Tibial nerve (tissue), 4 donors: ENCODE data around the gene HAP1. TPM values are rescaled to one million over a fixed set of nuclear protein-coding genes. Genes with fewer than 3 reads are reported as not detected.
"Not testable (repeated sequence)": the region's sequence is repeated elsewhere in the genome, so short reads cannot be mapped to it uniquely, and the experiment has no call there.

Experiments used
- DNase-seq, 2 donors: peaks; one replicate each; pipeline ENCODE4 v3.0.0-alpha.2; 2019; ENCODE audit warnings: low spot score in 2 of 2
- H3K27ac ChIP-seq, 4 donors: fragments of 200-600 bp; sonication (generic) in 3 of 4; one replicate each; pipeline ENCODE4 v1.5.1; 2017 to 2019; ENCODE audit warnings: mild to moderate bottlenecking in 1 of 4
- H3K27me3 ChIP-seq, 2 donors: fragments of 200-600 bp; sonication (generic) in 1 of 2; one replicate each; pipeline versions ENCODE4 v1.5.1 to v1.6.0; 2017 to 2019
- H3K36me3 ChIP-seq, 3 donors: fragments of 200-600 bp; sonication (generic); one replicate each; pipeline ENCODE4 v1.5.1; 2018 to 2019
- H3K4me1 ChIP-seq, 4 donors: fragments of 200-600 bp; sonication (generic) in 3 of 4; one replicate each; pipeline ENCODE4 v1.5.1; 2017 to 2019
- H3K4me3 ChIP-seq, 4 donors: fragments of 200-600 bp; sonication (generic) in 3 of 4; one replicate each; pipeline ENCODE4 v1.5.1; 2017 to 2019; ENCODE audit warnings: mild to moderate bottlenecking in 1 of 4, moderate library complexity in 1 of 4
- H3K9me3 ChIP-seq, 4 donors: fragments of 200-600 bp; sonication (generic) in 3 of 4; one replicate each; pipeline ENCODE4 v1.5.1; 2017 to 2019
- EP300 ChIP-seq, 2 donors: sonication (generic); formaldehyde crosslinking; IDR thresholded peaks; one replicate each; pipeline ENCODE4 v1.6.1; 2017; ENCODE audit warnings: antibody characterized with exemption in 2 of 2, mild to moderate bottlenecking in 1 of 2
- POLR2A ChIP-seq, 2 donors: fragments of 450-650 bp; IDR thresholded peaks; one replicate each; pipeline ENCODE4 v1.6.1; 2017; ENCODE audit warnings: antibody characterized with exemption in 2 of 2, mild to moderate bottlenecking in 2 of 2, moderate library complexity in 2 of 2
- WGBS, 2 donors: methylation state at CpG; one replicate each; pipeline ENCODE4 v1.1.5; 2018; 5-methylcytosine and 5-hydroxymethylcytosine counted together
- total RNA-seq, 4 donors: library from RNA; depleted of rRNA; stranded (reverse); fragments of >200 nt; gene quantifications; one replicate each; pipeline ENCODE4 v1.1.0, GENCODE V29; 2016
- TF ChIP-seq, protein P1 (sequence below), 5 experiments: fragments of 200-600 bp in 3 of 5; fragments of 450-650 bp in 2 of 5; sonication (generic) in 3 of 5; IDR thresholded peaks; one replicate each; pipeline ENCODE4 v1.5.1; 2016 to 2019; ENCODE audit warnings: antibody characterized with exemption in 5 of 5, mild to moderate bottlenecking in 3 of 5, moderate library complexity in 2 of 5

The HAP1 gene
- total RNA-seq, 4 donors from 2014 or later: 0.98 to 1.8 TPM; not detected in 2

DNA sequence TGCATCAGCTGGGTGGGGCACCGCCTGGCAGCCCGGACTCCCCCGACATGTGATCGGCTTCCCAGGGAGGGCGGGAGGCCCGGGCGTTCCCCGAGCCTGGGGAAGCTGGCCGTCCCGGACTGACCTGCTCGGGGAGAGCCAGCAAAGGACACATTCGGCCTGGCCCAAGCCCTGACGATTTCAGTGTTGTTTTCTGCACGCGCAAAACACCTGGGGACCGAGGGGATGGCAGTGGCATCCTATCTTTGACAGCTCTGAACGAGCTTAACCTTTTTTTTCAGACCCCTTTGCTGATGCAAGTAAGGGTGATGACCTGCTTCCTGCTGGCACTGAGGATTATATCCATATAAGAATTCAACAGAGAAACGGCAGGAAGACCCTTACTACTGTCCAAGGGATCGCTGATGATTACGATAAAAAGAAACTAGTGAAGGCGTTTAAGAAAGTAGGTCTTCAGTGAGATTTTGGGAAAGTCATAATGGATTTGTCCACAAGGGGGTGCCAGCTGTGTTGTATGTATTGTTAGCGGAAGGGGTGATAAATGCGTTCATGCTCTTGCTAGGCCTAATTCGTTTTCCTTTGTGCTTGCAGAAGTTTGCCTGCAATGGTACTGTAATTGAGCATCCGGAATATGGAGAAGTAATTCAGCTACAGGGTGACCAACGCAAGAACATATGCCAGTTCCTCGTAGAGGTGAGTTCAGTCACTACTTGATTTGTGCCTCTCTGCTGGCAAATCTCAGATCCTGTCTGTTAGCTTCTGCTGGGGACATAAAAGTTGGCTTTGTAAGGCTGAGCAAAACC is 44.7 kb downstream of the HAP1 start:
- 1 to 2% methylated on average over 18 to 27 of the region's 27 CpGs for WGBS, 2 donors
- peaks cover 11 to 52% (median 44%) of the 10 kb centered on the region in 3 donors for H3K36me3 ChIP-seq
- peaks cover 0 to 38% (median 21%) of the 10 kb centered on the region in 4 donors for H3K4me1 ChIP-seq
- peak overlapping the region; percentile 61 to 99 (median 88) for H3K4me3 ChIP-seq
- no peaks in the 10 kb centered on the region for H3K9me3 ChIP-seq
- no peaks in the 10 kb centered on the region for H3K27me3 ChIP-seq
- TF ChIP-seq, protein P1, sequence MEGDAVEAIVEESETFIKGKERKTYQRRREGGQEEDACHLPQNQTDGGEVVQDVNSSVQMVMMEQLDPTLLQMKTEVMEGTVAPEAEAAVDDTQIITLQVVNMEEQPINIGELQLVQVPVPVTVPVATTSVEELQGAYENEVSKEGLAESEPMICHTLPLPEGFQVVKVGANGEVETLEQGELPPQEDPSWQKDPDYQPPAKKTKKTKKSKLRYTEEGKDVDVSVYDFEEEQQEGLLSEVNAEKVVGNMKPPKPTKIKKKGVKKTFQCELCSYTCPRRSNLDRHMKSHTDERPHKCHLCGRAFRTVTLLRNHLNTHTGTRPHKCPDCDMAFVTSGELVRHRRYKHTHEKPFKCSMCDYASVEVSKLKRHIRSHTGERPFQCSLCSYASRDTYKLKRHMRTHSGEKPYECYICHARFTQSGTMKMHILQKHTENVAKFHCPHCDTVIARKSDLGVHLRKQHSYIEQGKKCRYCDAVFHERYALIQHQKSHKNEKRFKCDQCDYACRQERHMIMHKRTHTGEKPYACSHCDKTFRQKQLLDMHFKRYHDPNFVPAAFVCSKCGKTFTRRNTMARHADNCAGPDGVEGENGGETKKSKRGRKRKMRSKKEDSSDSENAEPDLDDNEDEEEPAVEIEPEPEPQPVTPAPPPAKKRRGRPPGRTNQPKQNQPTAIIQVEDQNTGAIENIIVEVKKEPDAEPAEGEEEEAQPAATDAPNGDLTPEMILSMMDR (IDR thresholded peaks at IDR 0.05): peak; percentile 18 to 71 (median 64)
- no peak for TF ChIP-seq EP300 (IDR thresholded peaks at IDR 0.05)
- DNase-seq: peak in 1 of 2 donors; percentile 74
- peak overlapping the region; percentile 100 for H3K27ac ChIP-seq

DNA sequence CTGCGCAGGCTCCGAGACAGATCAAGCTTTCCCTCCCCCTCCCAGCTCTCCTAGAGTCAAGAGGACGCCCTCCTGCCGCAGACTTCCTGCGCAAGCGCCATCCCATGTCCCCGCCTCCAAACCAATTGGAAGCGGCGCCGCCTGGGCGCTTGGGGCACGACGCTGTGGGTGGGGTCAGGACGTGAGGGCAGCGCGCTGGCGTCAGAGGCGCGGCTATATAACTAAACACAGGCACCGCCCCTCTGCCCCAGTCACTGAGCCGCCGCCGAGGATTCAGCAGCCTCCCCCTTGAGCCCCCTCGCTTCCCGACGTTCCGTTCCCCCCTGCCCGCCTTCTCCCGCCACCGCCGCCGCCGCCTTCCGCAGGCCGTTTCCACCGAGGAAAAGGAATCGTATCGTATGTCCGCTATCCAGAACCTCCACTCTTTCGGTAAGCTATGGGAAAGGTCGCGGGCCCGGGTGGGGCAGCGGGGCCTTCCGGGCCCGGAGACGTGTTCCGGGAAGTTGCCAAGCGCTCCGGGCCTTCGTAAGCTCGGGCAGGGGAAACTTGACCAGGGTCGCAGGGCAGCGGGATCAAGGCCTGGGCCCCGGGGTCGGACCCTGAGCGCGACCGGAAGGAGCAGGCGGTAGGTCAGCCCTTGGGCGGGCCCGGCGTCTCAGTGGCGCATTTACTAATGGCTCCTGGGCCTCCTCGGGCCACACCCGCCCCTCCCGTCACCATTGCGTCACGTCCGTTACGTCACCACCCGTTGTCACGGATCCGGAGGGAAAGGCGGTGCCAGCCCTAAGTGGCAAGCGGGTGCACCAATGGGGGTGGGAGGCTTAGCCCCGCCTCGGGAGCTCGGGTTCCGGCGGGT is 45.6 kb downstream of the HAP1 start, which contains the start of gene EIF1:
Gene EIF1 (plus strand): TSS at position 245 of the 856 bp plus-strand sequence. CDS start 154 bp downstream, at position 399.
- H3K27me3 ChIP-seq: no peaks in the 10 kb centered on the region
- no peaks in the 10 kb centered on the region for H3K9me3 ChIP-seq
- peak within 1 kb of the TSS; percentile 81 to 99 (median 94) for H3K4me3 ChIP-seq
- H3K4me1 ChIP-seq: peaks cover 0 to 38% (median 21%) of the 10 kb centered on the region in 4 donors
- DNase-seq: peak; percentile 100
- TF ChIP-seq, protein P1 (IDR thresholded peaks at IDR 0.05): peak in 1 of 5 experiments; percentile 50
- TF ChIP-seq POLR2A (IDR thresholded peaks at IDR 0.05): peak; percentile 99 to 100
- TF ChIP-seq EP300 (IDR thresholded peaks at IDR 0.05): peak; percentile 97 to 98
- H3K36me3 ChIP-seq: peaks cover 11 to 43% (median 36%) of the 10 kb centered on the region in 3 donors
- WGBS, 2 donors: 0 to 1% methylated on average over 33 to 52 of the region's 81 CpGs
- peak within 1 kb of the TSS; percentile 100 for H3K27ac ChIP-seq

DNA sequence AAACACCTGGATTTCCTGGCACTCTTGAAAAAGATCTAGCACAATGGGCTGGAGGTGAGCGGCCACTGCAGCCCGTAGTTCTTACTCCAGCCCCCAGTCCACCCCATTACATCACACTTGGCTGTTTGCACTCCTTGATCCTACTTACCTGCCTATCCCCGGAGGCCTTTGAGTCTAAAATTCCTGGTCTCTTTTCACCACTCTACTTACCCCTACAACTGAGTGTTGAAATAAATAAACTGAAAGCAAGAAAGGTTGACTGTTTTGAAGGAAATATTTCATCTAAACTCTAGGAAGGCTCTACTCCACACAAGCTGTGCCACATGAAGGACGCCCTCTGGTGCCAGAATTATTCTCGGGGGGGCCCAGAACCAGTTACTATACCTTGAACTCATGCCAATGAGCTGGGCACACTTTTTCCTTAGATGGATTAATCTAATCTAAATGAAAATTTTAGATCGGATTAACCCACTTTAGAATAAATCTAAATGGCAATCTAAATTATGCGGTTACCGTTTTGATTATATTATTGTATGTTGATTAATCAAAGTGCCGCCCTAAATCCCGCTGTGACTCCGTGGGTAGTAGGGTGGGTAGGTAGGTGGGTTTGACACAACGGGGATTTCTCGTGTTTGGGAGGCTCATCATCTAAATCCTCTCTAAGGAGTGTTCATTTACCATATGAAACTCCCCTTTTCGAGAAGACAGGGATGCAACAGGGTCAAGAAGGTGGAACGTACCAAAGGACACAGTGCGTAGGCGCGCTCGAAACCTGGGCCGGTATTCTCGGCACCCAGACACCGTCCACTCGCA is 46.4 kb downstream of the HAP1 start:
- H3K9me3 ChIP-seq: no peaks in the 10 kb centered on the region
- H3K27ac ChIP-seq: peak overlapping the region; percentile 86 to 100 (median 100)
- peak overlapping the region; percentile 33 to 99 (median 88) for H3K4me3 ChIP-seq
- peak; percentile 33 to 65 for DNase-seq
- 8 to 10% methylated on average over 22 to 23 of the region's 23 CpGs for WGBS, 2 donors
- peaks cover 0 to 37% (median 21%) of the 10 kb centered on the region in 4 donors for H3K4me1 ChIP-seq
- peaks cover 9 to 35% (median 31%) of the 10 kb centered on the region in 3 donors for H3K36me3 ChIP-seq
- TF ChIP-seq, protein P1 (IDR thresholded peaks at IDR 0.05): peak in 3 of 5 experiments; percentile 5 to 19 (median 9)
- TF ChIP-seq EP300 (IDR thresholded peaks at IDR 0.05) (peak in 1 of 2 donors; percentile 93), POLR2A (IDR thresholded peaks at IDR 0.05) (no peak)
- no peaks in the 10 kb centered on the region for H3K27me3 ChIP-seq

DNA sequence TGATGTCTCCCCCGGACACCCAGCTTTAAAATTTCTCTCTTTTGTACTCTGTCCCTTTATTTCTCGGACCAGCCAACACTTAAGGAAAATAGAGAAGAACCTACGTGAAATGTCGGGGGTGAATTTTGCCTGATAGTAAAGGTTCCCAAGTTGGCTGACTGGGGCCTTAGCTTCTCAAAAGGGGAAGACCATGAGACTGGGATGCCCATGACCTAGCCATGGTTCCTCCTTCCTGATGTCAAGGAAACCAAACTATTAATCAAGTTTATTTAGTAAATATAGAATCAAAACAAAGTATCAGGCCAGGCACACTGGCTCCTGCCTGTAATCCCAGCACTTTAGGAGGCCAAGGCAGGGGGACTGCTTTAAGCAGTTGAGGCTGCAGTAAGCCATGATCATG is 48.2 kb downstream of the HAP1 start:
- H3K27ac ChIP-seq: no peak overlapping the region
- 84 to 89% methylated on average over 4 of the region's 4 CpGs for WGBS, 2 donors
- TF ChIP-seq EP300 (IDR thresholded peaks at IDR 0.05) (no peak), POLR2A (IDR thresholded peaks at IDR 0.05) (no peak)
- TF ChIP-seq, protein P1 (IDR thresholded peaks at IDR 0.05): no peak
- DNase-seq: no peak
- no peak overlapping the region for H3K4me3 ChIP-seq
- no peaks in the 10 kb centered on the region for H3K9me3 ChIP-seq
- peaks cover 0 to 21% (median 17%) of the 10 kb centered on the region in 4 donors for H3K4me1 ChIP-seq
- peaks cover 7 to 18% (median 18%) of the 10 kb centered on the region in 3 donors for H3K36me3 ChIP-seq
- no peaks in the 10 kb centered on the region for H3K27me3 ChIP-seq

DNA sequence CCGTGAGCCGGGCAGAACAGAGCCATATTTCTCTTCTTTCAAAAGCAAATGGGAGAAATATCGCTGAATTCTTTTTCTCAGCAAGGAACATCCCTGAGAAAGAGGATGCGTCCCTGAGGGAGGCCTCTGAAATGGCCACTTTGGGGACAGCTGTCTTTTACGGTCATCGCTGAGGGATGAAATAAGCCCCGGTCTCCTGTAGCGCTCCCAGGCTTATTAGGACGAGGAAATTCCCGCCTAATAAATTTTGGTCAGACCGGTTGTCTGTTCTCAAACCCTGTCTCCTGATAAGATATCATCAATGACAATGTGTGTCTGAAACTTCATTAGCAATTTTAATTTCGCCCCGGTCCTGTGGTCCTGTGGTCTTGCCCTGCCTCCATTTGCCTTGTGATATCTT is 48.7 kb downstream of the HAP1 start:
- DNase-seq, H3K27ac ChIP-seq, H3K9me3 ChIP-seq, H3K27me3 ChIP-seq, H3K4me3 ChIP-seq: not testable (repeated sequence)
- H3K36me3 ChIP-seq: peaks cover 5 to 13% (median 12%) of the 10 kb centered on the region in 3 donors
- peaks cover 0 to 16% (median 11%) of the 10 kb centered on the region in 4 donors for H3K4me1 ChIP-seq
- 91% methylated on average over 13 of the region's 13 CpGs for WGBS, 2 donors
